ENCODE measurements around the gene TEAD2.

GRCh38 chr19:49355909-49356353 lies 6.3 kb downstream of the TEAD2 start:
- TF ChIP-seq CTCF (IDR thresholded peaks at IDR 0.05): no peak
- TF ChIP-seq POLR2A (IDR thresholded peaks at IDR 0.05): no peak

All from adrenal gland (tissue), 5 donors.